H9 (cell line): ENCODE data around the gene TMEM33. TPM values are rescaled to one million over a fixed set of nuclear protein-coding genes. Genes with fewer than 3 reads are reported as not detected.

Experiments
- DNase-seq: peaks from one replicate; pipeline ENCODE4 v3.0.0-alpha.2; 2017
- H2AFZ ChIP-seq: one replicate; pipeline ENCODE4 v1.6.1; 2013; ENCODE audit warnings: mild to moderate bottlenecking, low read length, control low read depth, moderate library complexity
- H2AK5ac ChIP-seq: 2 replicates; pipeline ENCODE4 v1.6.1; 2013; ENCODE audit warnings: low read length, control low read depth, mixed read lengths; ENCODE audit not compliant: insufficient read length
- H2BK120ac ChIP-seq: one replicate; pipeline ENCODE4 v1.6.1; 2013; ENCODE audit warnings: low read depth, mild to moderate bottlenecking, low read length, control low read depth, inconsistent platforms; ENCODE audit not compliant: poor library complexity, severe bottlenecking
- H2BK12ac ChIP-seq: 2 replicates; pipeline ENCODE4 v1.6.1; 2013; ENCODE audit warnings: low read length, control low read depth, mixed read lengths, low read depth; ENCODE audit not compliant: insufficient read length
- H2BK15ac ChIP-seq: 2 replicates; pipeline ENCODE4 v1.6.1; 2013; ENCODE audit warnings: low read depth, low read length, control low read depth
- H2BK20ac ChIP-seq: one replicate; pipeline ENCODE4 v1.6.1; 2013; ENCODE audit warnings: low read depth, mild to moderate bottlenecking, low read length, control low read depth, inconsistent platforms; ENCODE audit not compliant: poor library complexity, severe bottlenecking
- H2BK5ac ChIP-seq: 2 replicates; pipeline ENCODE4 v1.6.1; 2013; ENCODE audit warnings: low read length, control low read depth, mixed read lengths; ENCODE audit not compliant: insufficient read length
- H3K14ac ChIP-seq: 2 replicates; pipeline ENCODE4 v1.6.1; 2013; ENCODE audit warnings: low read length, control low read depth; ENCODE audit not compliant: insufficient read depth
- H3K18ac ChIP-seq: 2 replicates; pipeline ENCODE4 v1.6.1; 2013; ENCODE audit warnings: low read depth, mild to moderate bottlenecking, mixed read lengths, low read length, control low read depth; ENCODE audit not compliant: insufficient read length
- H3K23ac ChIP-seq: 2 replicates; pipeline ENCODE4 v1.6.1; 2013; ENCODE audit warnings: low read length, control low read depth, mixed read lengths, low read depth; ENCODE audit not compliant: insufficient read length
- H3K23me2 ChIP-seq: 2 replicates; pipeline ENCODE4 v1.6.1; 2013; ENCODE audit warnings: low read depth, mild to moderate bottlenecking, mixed read lengths, low read length, control low read depth; ENCODE audit not compliant: insufficient read length, poor library complexity, severe bottlenecking
- H3K27ac ChIP-seq: 2 replicates; pipeline ENCODE4 v1.5.1; 2013; ENCODE audit warnings: low read length, control low read depth, mixed read lengths, low read depth; ENCODE audit not compliant: insufficient read length
- H3K27me3 ChIP-seq: 2 replicates; pipeline ENCODE4 v1.6.1; 2013; ENCODE audit warnings: low read length, control low read depth, inconsistent platforms; ENCODE audit not compliant: insufficient read depth
- H3K4ac ChIP-seq: 2 replicates; pipeline ENCODE4 v1.6.1; 2013; ENCODE audit warnings: low read depth, mild to moderate bottlenecking, control low read depth, inconsistent platforms, low read length, moderate library complexity
- H3K4me1 ChIP-seq: 2 replicates; pipeline ENCODE4 v1.6.1; 2013; ENCODE audit warnings: low read length, control low read depth, inconsistent platforms; ENCODE audit not compliant: insufficient read depth
- H3K4me2 ChIP-seq: 2 replicates; pipeline ENCODE4 v1.6.1; 2013; ENCODE audit warnings: low read length, control low read depth, mixed read lengths; ENCODE audit not compliant: insufficient read length, insufficient read depth
- H3K56ac ChIP-seq: 2 replicates; pipeline ENCODE4 v1.6.1; 2013; ENCODE audit warnings: low read depth, mild to moderate bottlenecking, mixed read lengths, low read length, control low read depth; ENCODE audit not compliant: insufficient read length
- H3K79me1 ChIP-seq: 2 replicates; pipeline ENCODE4 v1.6.1; 2013; ENCODE audit warnings: low read depth, mild to moderate bottlenecking, moderate library complexity, low read length, control low read depth, inconsistent platforms; ENCODE audit not compliant: insufficient read depth, poor library complexity, severe bottlenecking
- H3K79me2 ChIP-seq: 2 replicates; pipeline ENCODE4 v1.6.1; 2013; ENCODE audit warnings: low read length, control low read depth, inconsistent platforms; ENCODE audit not compliant: insufficient read depth
- H3K9ac ChIP-seq: 2 replicates; pipeline ENCODE4 v1.6.1; 2013; ENCODE audit warnings: low read length, control low read depth, mixed read lengths; ENCODE audit not compliant: insufficient read length; ENCODE audit errors: extremely low read depth
- H3K9me3 ChIP-seq: one replicate; pipeline ENCODE4 v1.6.1; 2013; ENCODE audit warnings: low read depth, low read length, inconsistent platforms; ENCODE audit not compliant: control insufficient read depth
- H3T11ph ChIP-seq: one replicate; pipeline ENCODE4 v1.6.1; 2013; ENCODE audit warnings: mild to moderate bottlenecking, low read length, control low read depth, inconsistent platforms
- H4K20me1 ChIP-seq: one replicate; pipeline ENCODE4 v1.6.1; 2013; ENCODE audit not compliant: control insufficient read depth, insufficient read length, insufficient read depth
- H4K5ac ChIP-seq: 2 replicates; pipeline ENCODE4 v1.6.1; 2013; ENCODE audit warnings: low read depth, mild to moderate bottlenecking, mixed read lengths, low read length, control low read depth; ENCODE audit not compliant: insufficient read length
- H4K8ac ChIP-seq: replicated peaks from 2 replicates; pipeline ENCODE4 v1.6.1; 2013; ENCODE audit warnings: low read length, control low read depth, mixed read lengths, low read depth; ENCODE audit not compliant: insufficient read length
- H4K91ac ChIP-seq: 2 replicates; pipeline ENCODE4 v1.6.1; 2013; ENCODE audit warnings: low read depth, mild to moderate bottlenecking, moderate library complexity, mixed read lengths, low read length, control low read depth; ENCODE audit not compliant: insufficient read length
- H3K27ac Mint-ChIP-seq, 3 experiments: 2 replicates in 2 of 3; 3 replicates in 1 of 3; pipeline ENCODE4 v1.8.0; 2020 to 2021; ENCODE audit warnings: mixed read lengths in 3 of 3, mild to moderate bottlenecking in 1 of 3, moderate library complexity in 1 of 3
- H3K27me3 Mint-ChIP-seq: 2 replicates; pipeline ENCODE4 v1.8.0; 2021; ENCODE audit warnings: low read depth, mild to moderate bottlenecking, moderate library complexity, mixed read lengths
- H3K36me3 Mint-ChIP-seq, 3 experiments: 2 replicates in 2 of 3; 3 replicates in 1 of 3; pipeline ENCODE4 v1.8.0; 2020 to 2021; ENCODE audit warnings: low read depth in 3 of 3, mixed read lengths in 3 of 3; ENCODE audit not compliant: insufficient read depth in 1 of 3
- H3K4me1 Mint-ChIP-seq, 2 experiments: 2 replicates each; pipeline ENCODE4 v1.8.0; 2020; ENCODE audit warnings: mixed read lengths in 2 of 2
- H3K4me3 Mint-ChIP-seq, 2 experiments: 2 replicates in 1 of 2; 3 replicates in 1 of 2; pipeline ENCODE4 v1.8.0; 2020 to 2021; ENCODE audit warnings: mild to moderate bottlenecking in 2 of 2, mixed read lengths in 2 of 2, moderate library complexity in 1 of 2
- H3K9me3 Mint-ChIP-seq, 2 experiments: 2 replicates in 1 of 2; 3 replicates in 1 of 2; pipeline ENCODE4 v1.8.0; 2020; ENCODE audit warnings: mild to moderate bottlenecking in 2 of 2, mixed read lengths in 2 of 2, moderate library complexity in 1 of 2
- WGBS: extraction: QIAGEN DNeasy Blood & Tissue Kit; methylation state at CpG from one replicate; pipeline ENCODE4 v1.1.7; 2013; ENCODE audit warnings: missing lambda C conversion rate, low lambda C conversion rate, mixed read lengths; ENCODE audit not compliant: insufficient read length; ENCODE audit errors: extremely low coverage; 5-methylcytosine and 5-hydroxymethylcytosine counted together
- total RNA-seq: library from RNA; stranded (reverse); gene quantifications from 2 replicates; pipeline ENCODE4 v1.2.1, GENCODE V29; 2021
- TF ChIP-seq, protein P1 (sequence below): fragments of 200-600 bp; sonication (generic); conservative IDR thresholded peaks from 3 replicates; pipeline ENCODE4 v1.8.0; 2021; ENCODE audit warnings: antibody characterized with exemption, mild to moderate bottlenecking

The TMEM33 gene
- total RNA-seq, 1 experiment from 2014 or later, result 74.2 TPM

DNA sequence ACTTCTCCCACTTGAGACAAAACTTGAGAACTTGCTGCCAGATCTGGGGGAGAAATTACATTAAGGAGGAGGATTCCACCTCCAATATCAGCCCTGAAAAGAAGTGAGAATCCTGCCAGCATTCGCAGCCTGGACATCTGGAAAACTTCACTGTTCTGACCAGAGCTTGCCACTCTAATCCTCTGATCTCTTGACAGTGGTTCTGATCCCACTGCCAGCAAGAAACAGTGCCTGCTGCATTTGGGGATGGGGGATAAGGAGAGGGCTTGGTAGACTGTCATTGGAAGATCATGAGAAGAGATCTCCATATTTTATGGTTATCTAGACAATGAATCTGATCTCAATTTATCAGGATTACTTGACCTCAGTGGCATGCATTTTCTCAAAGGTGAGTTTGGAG is 49.8 kb upstream of the TMEM33 start:
- H3K23ac ChIP-seq, result no peak overlapping the region
- no peaks in the 10 kb centered on the region for H3K36me3 Mint-ChIP-seq
- H2BK15ac ChIP-seq, result no peak overlapping the region
- H3K14ac ChIP-seq, result no peak overlapping the region
- H2AK5ac ChIP-seq, result no peak overlapping the region
- H4K20me1 ChIP-seq, result no peaks in the 10 kb centered on the region
- H4K8ac ChIP-seq, result no peak overlapping the region
- H2BK120ac ChIP-seq, result no peak overlapping the region
- no peaks in the 10 kb centered on the region for H3K9me3 Mint-ChIP-seq
- no peaks in the 10 kb centered on the region for H3K79me1 ChIP-seq
- H3K9ac ChIP-seq, result no peak overlapping the region
- no peak overlapping the region for H3K27ac ChIP-seq
- no peak overlapping the region for H3K4me3 Mint-ChIP-seq
- no peak overlapping the region for H2BK20ac ChIP-seq
- H2BK12ac ChIP-seq, result no peak overlapping the region
- no peak overlapping the region for H3K4ac ChIP-seq
- no peak for DNase-seq
- no peak overlapping the region for H4K91ac ChIP-seq
- TF ChIP-seq, protein P1, sequence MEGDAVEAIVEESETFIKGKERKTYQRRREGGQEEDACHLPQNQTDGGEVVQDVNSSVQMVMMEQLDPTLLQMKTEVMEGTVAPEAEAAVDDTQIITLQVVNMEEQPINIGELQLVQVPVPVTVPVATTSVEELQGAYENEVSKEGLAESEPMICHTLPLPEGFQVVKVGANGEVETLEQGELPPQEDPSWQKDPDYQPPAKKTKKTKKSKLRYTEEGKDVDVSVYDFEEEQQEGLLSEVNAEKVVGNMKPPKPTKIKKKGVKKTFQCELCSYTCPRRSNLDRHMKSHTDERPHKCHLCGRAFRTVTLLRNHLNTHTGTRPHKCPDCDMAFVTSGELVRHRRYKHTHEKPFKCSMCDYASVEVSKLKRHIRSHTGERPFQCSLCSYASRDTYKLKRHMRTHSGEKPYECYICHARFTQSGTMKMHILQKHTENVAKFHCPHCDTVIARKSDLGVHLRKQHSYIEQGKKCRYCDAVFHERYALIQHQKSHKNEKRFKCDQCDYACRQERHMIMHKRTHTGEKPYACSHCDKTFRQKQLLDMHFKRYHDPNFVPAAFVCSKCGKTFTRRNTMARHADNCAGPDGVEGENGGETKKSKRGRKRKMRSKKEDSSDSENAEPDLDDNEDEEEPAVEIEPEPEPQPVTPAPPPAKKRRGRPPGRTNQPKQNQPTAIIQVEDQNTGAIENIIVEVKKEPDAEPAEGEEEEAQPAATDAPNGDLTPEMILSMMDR, result no peak
- no peaks in the 10 kb centered on the region for H3K4me1 ChIP-seq
- no peak overlapping the region for H3K56ac ChIP-seq
- H3K23me2 ChIP-seq, result peaks cover 14% of the 10 kb centered on the region
- WGBS, result no CpG with 5 or more reads among the region's 1 CpG
- H2BK5ac ChIP-seq, result no peak overlapping the region
- no peak overlapping the region for H3K18ac ChIP-seq
- H3K27me3 Mint-ChIP-seq, result peaks cover 89% of the 10 kb centered on the region
- no peak overlapping the region for H3T11ph ChIP-seq
- peaks cover 8 to 9% of the 10 kb centered on the region in 2 experiments for H3K4me1 Mint-ChIP-seq
- H3K9me3 ChIP-seq, result no peaks in the 10 kb centered on the region
- H3K27ac Mint-ChIP-seq, result no peak overlapping the region
- H3K4me2 ChIP-seq, result no peak overlapping the region
- H3K27me3 ChIP-seq, result peaks cover 44% of the 10 kb centered on the region
- no peaks in the 10 kb centered on the region; the same call in 1 of the 2 replicates for H3K79me2 ChIP-seq
- H4K5ac ChIP-seq, result no peak overlapping the region
- no peak overlapping the region for H2AFZ ChIP-seq
